C4-2B (cell line): Measurements from ENCODE around the gene IFNB1.

Source experiments
- H3K27ac ChIP-seq: fragments of 450-650 bp; 2 replicates; pipeline ENCODE4 v1.5.1; 2017
- CTCF ChIP-seq: fragments of 450-650 bp; conservative IDR thresholded peaks from 2 replicates; pipeline ENCODE4 v1.5.1; 2017; ENCODE audit warnings: mild to moderate bottlenecking
- ZFX ChIP-seq: fragments of 450-650 bp; IDR thresholded peaks from 2 replicates; pipeline ENCODE4 v1.6.1; 2017

The IFNB1 gene

GRCh38 chr9:21077781-21078180 is at the start of gene IFNB1:
TSS of gene IFNB1 (minus strand) at chr9:21077942. CDS start at chr9:21077869, 73 bp downstream.
- no peak for TF ChIP-seq CTCF
- no peak for TF ChIP-seq ZFX
- H3K27ac ChIP-seq, result no peak within 1 kb of the TSS

- H3K27ac ChIP-seq, result no peak overlapping the region
- TF ChIP-seq CTCF (no peak), ZFX (no peak)
Observed at GRCh38 chr9:21121595-21122251, 44.0 kb upstream of the IFNB1 start.

GRCh38 chr9:21121079-21121478 is 43.3 kb upstream of the IFNB1 start:
- H3K27ac ChIP-seq, result no peak overlapping the region
- TF ChIP-seq CTCF (no peak), ZFX (no peak)

- no peak overlapping the region for H3K27ac ChIP-seq
- no peak for TF ChIP-seq CTCF
Observed at GRCh38 chr9:21119093-21119770, 41.5 kb upstream of the IFNB1 start.

- no peak overlapping the region for H3K27ac ChIP-seq
- TF ChIP-seq ZFX (no peak), CTCF (no peak)
Observed at GRCh38 chr9:21114311-21114710, 36.6 kb upstream of the IFNB1 start.

- TF ChIP-seq ZFX (no peak), CTCF (peak; percentile 91)
Observed at GRCh38 chr9:21110708-21111576, 33.2 kb upstream of the IFNB1 start.

GRCh38 chr9:21104787-21105186 is 27.0 kb upstream of the IFNB1 start:
- H3K27ac ChIP-seq, result no peak overlapping the region
- TF ChIP-seq CTCF (no peak), ZFX (no peak)

More at GRCh38 chr9:21110708-21111576, 33.2 kb upstream of the IFNB1 start:
- no peak overlapping the region for H3K27ac ChIP-seq
